Gastrocnemius medialis (tissue), 4 donors: ENCODE data around the gene UFC1. TPM values are rescaled to one million over a fixed set of nuclear protein-coding genes. Genes with fewer than 3 reads are reported as not detected.
A peak's percentile ranks its signal among the peaks of the same experiment; 100 is the strongest.

Experiments
- ATAC-seq, 2 donors: fragments of 150-250 bp; one replicate each; pipeline ENCODE4 v1.9.1; 2016
- DNase-seq, 2 donors: peaks; one replicate each; pipeline ENCODE4 v3.0.0-alpha.2; 2019
- H3K27ac ChIP-seq, 4 donors: fragments of 200-600 bp; sonication (generic); 1 replicate in 1 of 4; 2 replicates in 3 of 4; pipeline ENCODE4 v1.5.1; 2016 to 2018; ENCODE audit warnings: mild to moderate bottlenecking in 2 of 4, moderate library complexity in 1 of 4
- H3K27me3 ChIP-seq, 3 donors: fragments of 200-600 bp; sonication (generic) in 2 of 3; 1 replicate in 1 of 3; 2 replicates in 2 of 3; pipeline versions ENCODE4 v1.5.1 to v1.6.0; 2016 to 2019; ENCODE audit warnings: mild to moderate bottlenecking in 1 of 3, moderate library complexity in 1 of 3
- H3K36me3 ChIP-seq, 2 donors: fragments of 200-600 bp; sonication (generic) in 1 of 2; one replicate each; pipeline ENCODE4 v1.5.1; 2017 to 2018
- H3K4me1 ChIP-seq, 2 donors: fragments of 200-600 bp; sonication (generic) in 1 of 2; one replicate each; pipeline ENCODE4 v1.5.1; 2016 to 2017; ENCODE audit warnings: mild to moderate bottlenecking in 2 of 2
- H3K4me3 ChIP-seq, 4 donors: fragments of 200-600 bp; sonication (generic) in 3 of 4; 1 replicate in 1 of 4; 2 replicates in 3 of 4; pipeline ENCODE4 v1.5.1; 2016 to 2019; ENCODE audit warnings: mild to moderate bottlenecking in 2 of 4
- H3K9me3 ChIP-seq, 3 donors: fragments of 200-600 bp; sonication (generic) in 2 of 3; 1 replicate in 1 of 3; 2 replicates in 2 of 3; pipeline ENCODE4 v1.5.1; 2016 to 2019
- POLR2A ChIP-seq, 2 donors: fragments of 450-650 bp; IDR thresholded peaks; one replicate each; pipeline ENCODE4 v1.6.1; 2017; ENCODE audit warnings: antibody characterized with exemption in 2 of 2, mild to moderate bottlenecking in 2 of 2, moderate library complexity in 2 of 2
- in situ Hi-C, 4 donors: fragments of 200-750 bp; cut with MboI; loops; one replicate each; pipeline versions ENCODE4 v1.15.0 to v1.8.0; 2017; ENCODE audit warnings: low sequenced_read_pairs in 4 of 4
- intact Hi-C: fragments of 100-400 bp; cut with DNase I; formaldehyde crosslinking; loops from one replicate; pipeline ENCODE4 v1.15.1; 2023; ENCODE audit warnings: low total_unique reads
- total RNA-seq, 4 donors: library from RNA; depleted of rRNA; stranded (reverse); fragments of >200 nt; gene quantifications; one replicate each; pipeline versions ENCODE4 v1.1.0 to v1.2.3, GENCODE V29; 2016
- TF ChIP-seq, protein P1 (sequence below), 5 experiments: fragments of 450-650 bp in 3 of 5; fragments of 200-600 bp in 2 of 5; sonication (generic) in 2 of 5; IDR thresholded peaks in 4 of 5; conservative IDR thresholded peaks in 1 of 5; 1 replicate in 4 of 5; 2 replicates in 1 of 5; pipeline ENCODE4 v1.5.1; 2016 to 2019; ENCODE audit warnings: antibody characterized with exemption in 5 of 5, mild to moderate bottlenecking in 3 of 5, moderate library complexity in 3 of 5

UFC1 gene
- total RNA-seq, 4 donors from 2014 or later, result 57.9 to 66.7 (median 63.5) TPM

DNA sequence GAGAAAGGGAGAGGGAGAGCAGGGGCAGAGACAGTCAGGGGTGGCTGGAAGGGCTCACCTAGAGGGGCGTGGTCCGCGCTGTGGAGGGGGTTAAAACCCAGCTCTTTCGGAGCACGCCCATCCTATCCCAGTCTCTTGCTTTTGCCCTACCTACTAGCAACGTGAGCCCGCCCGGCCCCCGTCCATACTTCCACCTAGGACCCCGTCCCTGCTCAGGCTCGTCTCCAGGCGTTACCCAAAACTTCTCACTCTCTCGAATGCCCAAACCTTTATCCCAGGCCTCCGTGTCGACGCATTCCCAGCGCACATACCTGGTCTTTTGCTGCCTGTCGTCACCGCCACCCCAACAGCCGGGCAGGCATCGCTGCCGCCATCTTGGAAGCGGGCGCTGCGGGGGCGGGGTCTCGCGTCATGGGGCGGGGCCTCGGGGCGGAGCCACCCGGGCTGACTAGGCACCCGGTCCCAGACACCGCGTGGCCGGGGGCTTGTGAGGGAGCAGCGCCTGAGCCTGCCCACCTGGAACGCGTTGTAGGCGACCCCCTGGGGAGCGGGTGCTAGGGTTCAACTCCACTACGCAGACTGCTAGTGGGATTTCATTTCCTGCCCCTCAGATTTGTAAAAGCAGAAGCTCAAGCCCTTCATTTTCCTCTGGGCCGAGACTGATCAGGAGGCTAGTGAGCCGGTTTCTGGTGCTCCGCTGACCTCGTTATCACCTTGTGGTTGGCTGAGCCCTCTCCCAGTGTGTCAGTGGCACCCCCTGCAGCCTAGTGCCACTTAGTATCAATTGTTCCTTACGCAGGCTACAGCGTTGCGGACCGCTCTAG is 23.5 kb downstream of the UFC1 start, which contains the start of gene B4GALT3:
Gene B4GALT3 (minus strand): TSS at position 396 of the 824 bp plus-strand sequence. CDS start 1,447 bp downstream, outside the sequence.
- ATAC-seq (peak; percentile 92 to 94), DNase-seq (peak; percentile 84 to 85)
- Histone ChIP-seq H3K27me3 (no peaks in the 10 kb centered on the region), H3K27ac (peak within 1 kb of the TSS; percentile 87 to 91 (median 89)), H3K4me3 (peak within 1 kb of the TSS; percentile 72 to 92 (median 80)), H3K9me3 (no peaks in the 10 kb centered on the region), H3K36me3 (peaks cover 0 to 29% of the 10 kb centered on the region in 2 donors), H3K4me1 (peaks cover 18 to 21% of the 10 kb centered on the region in 2 donors)
- peak; percentile 90 to 93 for TF ChIP-seq POLR2A (IDR thresholded peaks at IDR 0.05)
- TF ChIP-seq, protein P1, sequence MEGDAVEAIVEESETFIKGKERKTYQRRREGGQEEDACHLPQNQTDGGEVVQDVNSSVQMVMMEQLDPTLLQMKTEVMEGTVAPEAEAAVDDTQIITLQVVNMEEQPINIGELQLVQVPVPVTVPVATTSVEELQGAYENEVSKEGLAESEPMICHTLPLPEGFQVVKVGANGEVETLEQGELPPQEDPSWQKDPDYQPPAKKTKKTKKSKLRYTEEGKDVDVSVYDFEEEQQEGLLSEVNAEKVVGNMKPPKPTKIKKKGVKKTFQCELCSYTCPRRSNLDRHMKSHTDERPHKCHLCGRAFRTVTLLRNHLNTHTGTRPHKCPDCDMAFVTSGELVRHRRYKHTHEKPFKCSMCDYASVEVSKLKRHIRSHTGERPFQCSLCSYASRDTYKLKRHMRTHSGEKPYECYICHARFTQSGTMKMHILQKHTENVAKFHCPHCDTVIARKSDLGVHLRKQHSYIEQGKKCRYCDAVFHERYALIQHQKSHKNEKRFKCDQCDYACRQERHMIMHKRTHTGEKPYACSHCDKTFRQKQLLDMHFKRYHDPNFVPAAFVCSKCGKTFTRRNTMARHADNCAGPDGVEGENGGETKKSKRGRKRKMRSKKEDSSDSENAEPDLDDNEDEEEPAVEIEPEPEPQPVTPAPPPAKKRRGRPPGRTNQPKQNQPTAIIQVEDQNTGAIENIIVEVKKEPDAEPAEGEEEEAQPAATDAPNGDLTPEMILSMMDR (IDR thresholded peaks at IDR 0.05 in 4 of 5, conservative IDR thresholded peaks at IDR 0.05 in 1 of 5), result no peak
- in situ Hi-C loops (loop anchor here in 1 of 4 donors (10.0 to 25.0 kb wide), 2 partner anchors 47 to 585 kb away; partner anchors contain the start of genes APOA2, ATF6 and TOMM40L), intact Hi-C loops (loop anchor here (1.0 kb wide), 1 partner anchor 11 kb away; the partner anchor contains the start of gene PPOX)

DNA sequence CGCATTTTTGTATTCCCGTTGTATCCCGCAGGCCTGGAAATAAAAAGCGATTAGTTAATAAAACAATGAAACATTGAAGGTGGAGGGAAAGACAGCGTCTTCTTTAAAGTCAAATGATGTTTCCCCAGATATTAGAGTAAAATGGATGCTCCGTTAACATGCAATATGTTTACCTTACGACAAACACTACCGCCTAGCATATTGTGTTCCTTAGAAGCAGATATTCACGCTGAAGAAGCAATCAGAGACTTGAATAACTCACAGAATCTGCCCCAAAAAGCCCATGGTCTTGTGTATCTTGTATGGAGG is 24.1 kb downstream of the UFC1 start:
- in situ Hi-C loops (loop anchor here in 1 of 4 donors (10.0 to 25.0 kb wide), 2 partner anchors 47 to 584 kb away; partner anchors contain the start of genes APOA2, ATF6 and TOMM40L), intact Hi-C loops (loop anchor here (1.0 kb wide), 1 partner anchor 12 kb away; the partner anchor contains the start of gene PPOX)
- Histone ChIP-seq H3K9me3 (no peaks in the 10 kb centered on the region), H3K27ac (peak overlapping the region; percentile 87 to 91 (median 89)), H3K27me3 (no peaks in the 10 kb centered on the region), H3K4me1 (peaks cover 13 to 16% of the 10 kb centered on the region in 2 donors), H3K4me3 (peak overlapping the region; percentile 72 to 92 (median 80)), H3K36me3 (peaks cover 0 to 26% of the 10 kb centered on the region in 2 donors)
- DNase-seq, result no peak
- TF ChIP-seq POLR2A (IDR thresholded peaks at IDR 0.05), result no peak
- TF ChIP-seq, protein P1 (IDR thresholded peaks at IDR 0.05 in 4 of 5, conservative IDR thresholded peaks at IDR 0.05 in 1 of 5), result no peak
- ATAC-seq, result no peak

DNA sequence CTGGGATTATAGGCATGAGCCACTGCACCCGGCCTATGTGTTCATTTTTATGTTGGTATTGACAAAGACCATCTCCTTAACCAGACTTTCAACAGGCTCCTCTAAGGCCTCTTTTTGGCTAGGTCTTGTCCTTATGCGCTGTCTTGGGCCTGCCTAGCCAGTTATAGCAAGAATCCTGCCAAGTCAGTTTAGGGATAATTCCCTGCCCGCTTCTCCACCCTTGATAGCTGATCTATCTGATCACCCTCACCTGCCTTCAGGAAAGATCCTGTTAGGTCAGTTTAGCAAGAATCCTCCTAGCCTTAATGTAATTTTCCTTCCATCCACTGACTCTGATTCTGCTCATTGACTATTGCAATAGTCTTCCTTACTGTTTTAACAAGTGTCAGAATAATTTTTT is 25.9 kb downstream of the UFC1 start:
- H3K4me1 ChIP-seq, result peaks cover 12 to 15% of the 10 kb centered on the region in 2 donors
- intact Hi-C loops, result no loop called here
- no peaks in the 10 kb centered on the region for H3K9me3 ChIP-seq
- no peak overlapping the region for H3K27ac ChIP-seq
- TF ChIP-seq POLR2A (IDR thresholded peaks at IDR 0.05), result no peak
- TF ChIP-seq, protein P1 (IDR thresholded peaks at IDR 0.05 in 4 of 5, conservative IDR thresholded peaks at IDR 0.05 in 1 of 5), result no peak
- DNase-seq (no peak), ATAC-seq (no peak)
- in situ Hi-C loops, result loop anchor here in 1 of 4 donors (10.0 to 25.0 kb wide), 2 partner anchors 45 to 583 kb away; partner anchors contain the start of genes APOA2, ATF6 and TOMM40L
- H3K36me3 ChIP-seq, result peaks cover 0 to 8% of the 10 kb centered on the region in 2 donors
- H3K4me3 ChIP-seq, result no peak overlapping the region
- no peaks in the 10 kb centered on the region for H3K27me3 ChIP-seq

DNA sequence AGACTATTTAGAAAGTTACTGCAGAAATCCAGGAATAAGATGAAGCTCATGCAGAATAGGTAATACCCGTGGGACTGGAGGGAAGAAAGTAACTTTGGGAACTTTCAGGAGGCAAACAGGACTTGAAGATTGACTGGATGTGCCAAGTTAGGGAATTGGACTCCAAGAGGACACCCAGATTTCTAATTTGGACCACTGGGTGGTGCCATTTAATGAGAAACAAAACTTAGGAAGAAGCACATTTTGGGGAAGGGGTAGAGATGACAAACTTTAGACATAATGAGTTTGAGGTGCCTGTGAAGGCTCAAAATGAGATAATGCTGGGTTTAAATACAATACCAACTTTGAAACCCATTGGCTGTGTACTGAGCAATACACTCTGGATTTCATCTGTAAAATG is 26.9 kb downstream of the UFC1 start:
- TF ChIP-seq, protein P1 (IDR thresholded peaks at IDR 0.05 in 4 of 5, conservative IDR thresholded peaks at IDR 0.05 in 1 of 5), result no peak
- no peak for TF ChIP-seq POLR2A (IDR thresholded peaks at IDR 0.05)
- Histone ChIP-seq H3K4me1 (peaks cover 21 to 22% of the 10 kb centered on the region in 2 donors), H3K27ac (no peak overlapping the region), H3K4me3 (no peak overlapping the region), H3K9me3 (no peaks in the 10 kb centered on the region), H3K36me3 (no peaks in the 10 kb centered on the region), H3K27me3 (no peaks in the 10 kb centered on the region)
- DNase-seq (no peak), ATAC-seq (no peak)
- intact Hi-C loops, result no loop called here
- in situ Hi-C loops, result loop anchor here in 1 of 4 donors (25.0 kb wide), 1 partner anchor 582 kb away; the partner anchor contains the start of gene ATF6
